ENCODE data around the gene PAGE2. TPM values are rescaled to one million over a fixed set of nuclear protein-coding genes. Genes with fewer than 3 reads are reported as not detected.

Gene PAGE2
- total RNA-seq, 1 experiment from 2014 or later: not detected

DNA sequence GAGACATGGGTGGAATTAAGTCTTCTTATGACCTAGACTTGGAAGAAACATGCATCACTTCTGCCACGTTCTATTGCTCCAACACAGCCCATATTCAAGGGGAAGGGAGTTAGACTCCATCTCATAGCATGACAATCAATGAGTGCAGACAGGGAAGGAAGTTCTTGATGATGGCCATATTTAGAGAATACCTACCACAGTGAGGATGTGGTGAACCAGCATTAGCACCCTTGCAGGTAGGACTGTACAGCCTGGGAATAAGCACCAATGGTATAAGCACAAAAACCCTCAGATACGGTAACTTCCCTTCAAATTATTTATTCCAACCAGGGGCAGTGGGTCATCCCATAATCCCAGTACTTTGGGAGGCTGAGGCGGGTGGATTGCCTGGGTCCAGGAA is 29.8 kb downstream of the PAGE2 start:
- CTCF ChIA-PET: no interaction called here
- Mint-ChIP-seq H3K4me1 (ENCODE audit: low read depth, unreplicated experiment) (no peaks in the 10 kb centered on the region), H3K27ac (ENCODE audit: unreplicated experiment) (no peak overlapping the region), H3K36me3 (ENCODE audit: insufficient read depth, unreplicated experiment) (no peaks in the 10 kb centered on the region), H3K4me3 (ENCODE audit: low read depth, unreplicated experiment) (no peak overlapping the region), H3K27me3 (ENCODE audit: unreplicated experiment) (peaks cover 22% of the 10 kb centered on the region), H3K9me3 (ENCODE audit: low read depth, unreplicated experiment) (no peaks in the 10 kb centered on the region)
- no TSS peak for BruUV-seq (replicated peaks)
- no peak for DNase-seq
- intact Hi-C loops (cut with micrococcal nuclease; ENCODE audit: unreplicated experiment): no loop called here
- TF ChIP-seq, protein P1, sequence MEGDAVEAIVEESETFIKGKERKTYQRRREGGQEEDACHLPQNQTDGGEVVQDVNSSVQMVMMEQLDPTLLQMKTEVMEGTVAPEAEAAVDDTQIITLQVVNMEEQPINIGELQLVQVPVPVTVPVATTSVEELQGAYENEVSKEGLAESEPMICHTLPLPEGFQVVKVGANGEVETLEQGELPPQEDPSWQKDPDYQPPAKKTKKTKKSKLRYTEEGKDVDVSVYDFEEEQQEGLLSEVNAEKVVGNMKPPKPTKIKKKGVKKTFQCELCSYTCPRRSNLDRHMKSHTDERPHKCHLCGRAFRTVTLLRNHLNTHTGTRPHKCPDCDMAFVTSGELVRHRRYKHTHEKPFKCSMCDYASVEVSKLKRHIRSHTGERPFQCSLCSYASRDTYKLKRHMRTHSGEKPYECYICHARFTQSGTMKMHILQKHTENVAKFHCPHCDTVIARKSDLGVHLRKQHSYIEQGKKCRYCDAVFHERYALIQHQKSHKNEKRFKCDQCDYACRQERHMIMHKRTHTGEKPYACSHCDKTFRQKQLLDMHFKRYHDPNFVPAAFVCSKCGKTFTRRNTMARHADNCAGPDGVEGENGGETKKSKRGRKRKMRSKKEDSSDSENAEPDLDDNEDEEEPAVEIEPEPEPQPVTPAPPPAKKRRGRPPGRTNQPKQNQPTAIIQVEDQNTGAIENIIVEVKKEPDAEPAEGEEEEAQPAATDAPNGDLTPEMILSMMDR (IDR thresholded peaks at IDR 0.05; ENCODE audit: unreplicated experiment): no peak

DNA sequence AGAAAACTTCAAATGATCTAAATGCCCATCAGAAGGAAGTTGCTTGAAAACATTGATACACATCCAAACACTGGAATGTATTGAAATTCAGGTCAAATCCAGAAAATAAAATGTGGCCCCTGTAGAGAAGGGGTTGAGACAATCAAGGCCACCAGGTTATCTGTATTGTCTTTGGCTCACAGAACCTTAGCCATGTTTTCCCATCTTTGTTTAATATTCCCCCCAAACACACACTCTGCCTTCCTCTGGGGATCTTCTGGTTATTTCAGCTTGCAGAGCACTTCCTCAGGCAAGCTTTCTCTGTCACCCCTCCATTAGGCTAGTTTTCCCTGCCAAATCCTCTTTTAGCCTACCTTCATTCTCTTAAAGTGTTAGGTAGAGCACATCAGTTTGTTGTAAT is 30.5 kb downstream of the PAGE2 start:
- no TSS peak for BruUV-seq (replicated peaks)
- peaks cover 28% of the 10 kb centered on the region for H3K27me3 Mint-ChIP-seq (ENCODE audit: unreplicated experiment)
- intact Hi-C loops (cut with micrococcal nuclease; ENCODE audit: unreplicated experiment): no loop called here
- TF ChIP-seq, protein P1 (IDR thresholded peaks at IDR 0.05; ENCODE audit: unreplicated experiment): no peak
- H3K9me3 Mint-ChIP-seq (ENCODE audit: low read depth, unreplicated experiment): no peaks in the 10 kb centered on the region
- no peaks in the 10 kb centered on the region for H3K36me3 Mint-ChIP-seq (ENCODE audit: insufficient read depth, unreplicated experiment)
- no peak overlapping the region for H3K4me3 Mint-ChIP-seq (ENCODE audit: low read depth, unreplicated experiment)
- DNase-seq: no peak
- CTCF ChIA-PET: no interaction called here
- no peak overlapping the region for H3K27ac Mint-ChIP-seq (ENCODE audit: unreplicated experiment)
- no peaks in the 10 kb centered on the region for H3K4me1 Mint-ChIP-seq (ENCODE audit: low read depth, unreplicated experiment)

DNA sequence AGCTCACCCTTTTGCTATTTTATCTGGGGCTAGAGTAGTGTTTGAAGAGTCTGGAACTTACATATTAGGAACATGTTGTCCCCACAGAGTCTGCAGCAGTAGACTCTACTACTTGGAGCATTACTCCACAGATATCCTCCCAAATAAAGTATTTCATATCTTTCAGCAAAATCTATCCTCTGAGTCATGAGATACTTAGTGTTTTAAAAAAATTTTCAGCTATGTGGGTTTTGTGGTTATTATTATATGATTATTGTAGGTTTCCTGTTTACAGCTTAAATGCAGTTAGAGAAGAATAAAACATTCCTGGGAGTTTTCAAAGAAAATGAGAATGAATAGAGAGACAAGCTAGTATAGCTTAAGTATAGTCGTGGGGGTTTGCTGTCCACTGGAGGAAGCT is 30.9 kb downstream of the PAGE2 start:
- DNase-seq: no peak
- Mint-ChIP-seq H3K9me3 (ENCODE audit: low read depth, unreplicated experiment) (no peaks in the 10 kb centered on the region), H3K27ac (ENCODE audit: unreplicated experiment) (no peak overlapping the region), H3K4me1 (ENCODE audit: low read depth, unreplicated experiment) (no peaks in the 10 kb centered on the region), H3K4me3 (ENCODE audit: low read depth, unreplicated experiment) (no peak overlapping the region), H3K27me3 (ENCODE audit: unreplicated experiment) (peaks cover 28% of the 10 kb centered on the region), H3K36me3 (ENCODE audit: insufficient read depth, unreplicated experiment) (no peaks in the 10 kb centered on the region)
- TF ChIP-seq, protein P1 (IDR thresholded peaks at IDR 0.05; ENCODE audit: unreplicated experiment): no peak
- no TSS peak for BruUV-seq (replicated peaks)
- intact Hi-C loops (cut with micrococcal nuclease; ENCODE audit: unreplicated experiment): no loop called here
- CTCF ChIA-PET: no interaction called here

DNA sequence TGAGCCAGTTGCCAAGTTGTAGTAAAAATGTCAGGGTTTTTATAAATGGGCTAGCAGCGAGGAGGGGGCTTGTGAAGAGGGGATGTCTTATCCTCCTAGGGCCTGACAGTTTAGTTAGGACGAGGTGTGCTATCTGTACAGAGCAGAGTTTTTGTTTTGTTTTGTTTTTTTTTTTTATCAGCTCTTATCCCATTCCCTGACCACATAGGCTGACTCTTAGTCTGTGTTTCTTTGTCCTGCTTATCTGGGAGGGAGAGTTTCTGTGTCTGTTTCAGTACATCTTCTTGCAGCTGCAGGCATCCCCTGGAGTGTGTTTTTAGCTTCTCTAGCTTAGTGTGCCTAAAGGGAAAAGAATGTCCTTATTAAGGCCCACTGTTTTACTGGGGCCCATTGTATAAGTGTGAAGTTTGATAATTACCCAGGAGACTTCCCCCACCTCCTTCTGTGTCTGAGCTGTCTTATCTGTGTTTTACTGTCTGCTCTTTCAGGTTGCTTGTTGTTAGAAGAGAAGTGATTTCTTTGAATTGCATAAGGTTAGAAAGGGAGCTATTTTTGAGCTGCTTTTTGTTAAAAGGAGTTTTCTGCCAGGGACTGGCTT is 32.0 kb downstream of the PAGE2 start:
- no peaks in the 10 kb centered on the region for H3K9me3 Mint-ChIP-seq (ENCODE audit: low read depth, unreplicated experiment)
- peaks cover 28% of the 10 kb centered on the region for H3K27me3 Mint-ChIP-seq (ENCODE audit: unreplicated experiment)
- DNase-seq: no peak
- no peak overlapping the region for H3K4me3 Mint-ChIP-seq (ENCODE audit: low read depth, unreplicated experiment)
- intact Hi-C loops (cut with micrococcal nuclease; ENCODE audit: unreplicated experiment): no loop called here
- TF ChIP-seq, protein P1 (IDR thresholded peaks at IDR 0.05; ENCODE audit: unreplicated experiment): no peak
- H3K4me1 Mint-ChIP-seq (ENCODE audit: low read depth, unreplicated experiment): no peaks in the 10 kb centered on the region
- no TSS peak for BruUV-seq (replicated peaks)
- CTCF ChIA-PET: no interaction called here
- no peaks in the 10 kb centered on the region for H3K36me3 Mint-ChIP-seq (ENCODE audit: insufficient read depth, unreplicated experiment)
- H3K27ac Mint-ChIP-seq (ENCODE audit: unreplicated experiment): no peak overlapping the region
